ENCODE measurements around the gene PARD3B. TPM values are rescaled to one million over a fixed set of nuclear protein-coding genes. Genes with fewer than 3 reads are reported as not detected.

PARD3B gene
- total RNA-seq, 1 donor from 2014 or later: 12.3 TPM

- Histone ChIP-seq H3K4me3 (no peak overlapping the region), H3K36me3 (no peaks in the 10 kb centered on the region), H3K27me3 (no peaks in the 10 kb centered on the region), H3K9me3 (no peaks in the 10 kb centered on the region), H3K27ac (no peak overlapping the region), H3K4me1 (no peaks in the 10 kb centered on the region)
- intact Hi-C loops (cut with DNase I): no loop called here
- no peak for DNase-seq (ENCODE audit: extremely low spot score in 2 of 2)
- TF ChIP-seq POLR2AphosphoS5 (IDR thresholded peaks at IDR 0.05; ENCODE audit: insufficient read depth in 1 of 2, low read depth in 1 of 2) (no peak), POLR2A (IDR thresholded peaks at IDR 0.05) (no peak), CTCF (IDR thresholded peaks at IDR 0.05) (no peak)
Observed at GRCh38 chr2:204974487-204974886, 429.2 kb downstream of the PARD3B start.

GRCh38 chr2:204977914-204978313 lies 432.6 kb downstream of the PARD3B start:
- Histone ChIP-seq H3K27me3 (no peaks in the 10 kb centered on the region), H3K4me1 (peaks cover 4% of the 10 kb centered on the region), H3K4me3 (no peak overlapping the region), H3K36me3 (no peaks in the 10 kb centered on the region), H3K9me3 (no peaks in the 10 kb centered on the region), H3K27ac (no peak overlapping the region)
- TF ChIP-seq POLR2AphosphoS5 (IDR thresholded peaks at IDR 0.05; ENCODE audit: insufficient read depth in 1 of 2, low read depth in 1 of 2): no peak
- no peak for TF ChIP-seq CTCF (IDR thresholded peaks at IDR 0.05)
- no peak for TF ChIP-seq POLR2A (IDR thresholded peaks at IDR 0.05)
- intact Hi-C loops (cut with DNase I): no loop called here
- DNase-seq (ENCODE audit: extremely low spot score in 2 of 2): no peak

DNA sequence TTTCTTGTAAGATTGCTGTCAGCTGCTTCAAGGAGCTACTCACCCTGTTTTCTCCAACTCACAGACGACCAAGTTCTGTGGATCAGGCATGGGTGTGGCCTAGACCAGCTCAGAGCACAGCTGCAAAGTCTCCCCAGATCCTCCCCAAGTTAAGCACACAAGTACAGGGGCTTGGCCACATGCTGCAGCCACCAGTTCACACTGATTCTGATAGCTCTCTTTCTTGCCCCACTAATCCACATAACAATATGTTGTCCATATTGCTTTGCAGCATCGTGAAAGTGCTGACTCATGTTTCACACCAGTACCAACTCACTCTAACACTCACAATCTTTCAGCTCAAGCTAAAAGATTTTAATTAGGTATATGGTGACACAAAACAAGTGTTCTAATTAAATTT lies 437.0 kb downstream of the PARD3B start:
- no peaks in the 10 kb centered on the region for H3K9me3 ChIP-seq
- peaks cover 4% of the 10 kb centered on the region for H3K4me1 ChIP-seq
- H3K27ac ChIP-seq: no peak overlapping the region
- no peak for TF ChIP-seq POLR2AphosphoS5 (IDR thresholded peaks at IDR 0.05; ENCODE audit: insufficient read depth in 1 of 2, low read depth in 1 of 2)
- TF ChIP-seq CTCF (IDR thresholded peaks at IDR 0.05): no peak
- no peak for TF ChIP-seq POLR2A (IDR thresholded peaks at IDR 0.05)
- no peaks in the 10 kb centered on the region for H3K36me3 ChIP-seq
- no peaks in the 10 kb centered on the region for H3K27me3 ChIP-seq
- H3K4me3 ChIP-seq: no peak overlapping the region
- DNase-seq (ENCODE audit: extremely low spot score in 2 of 2): no peak
- intact Hi-C loops (cut with DNase I): no loop called here

DNA sequence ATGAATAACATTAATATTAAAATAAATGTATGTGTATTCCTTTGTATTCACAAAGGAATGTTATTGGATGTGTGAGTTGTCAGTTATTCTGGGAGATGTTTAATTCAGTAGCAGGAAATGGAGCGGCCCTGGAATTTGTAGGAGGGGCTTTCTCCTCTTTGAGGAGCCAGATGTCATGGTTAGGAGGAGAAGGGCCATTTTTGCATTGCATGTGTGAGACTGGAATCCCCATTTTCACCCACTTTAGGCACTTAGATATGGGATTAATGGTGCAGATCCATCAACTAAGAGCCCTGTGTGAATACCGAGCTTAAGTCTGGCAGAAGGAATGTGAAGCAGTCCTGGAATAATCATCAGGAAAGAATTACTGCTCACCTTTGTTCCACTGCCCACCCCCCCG lies 439.2 kb downstream of the PARD3B start:
- Histone ChIP-seq H3K36me3 (no peaks in the 10 kb centered on the region), H3K27me3 (no peaks in the 10 kb centered on the region), H3K9me3 (no peaks in the 10 kb centered on the region), H3K4me3 (no peak overlapping the region), H3K4me1 (peaks cover 4% of the 10 kb centered on the region), H3K27ac (no peak overlapping the region)
- intact Hi-C loops (cut with DNase I): no loop called here
- TF ChIP-seq POLR2AphosphoS5 (IDR thresholded peaks at IDR 0.05; ENCODE audit: insufficient read depth in 1 of 2, low read depth in 1 of 2) (no peak), CTCF (IDR thresholded peaks at IDR 0.05) (no peak), POLR2A (IDR thresholded peaks at IDR 0.05) (no peak)
- no peak for DNase-seq (ENCODE audit: extremely low spot score in 2 of 2)

DNA sequence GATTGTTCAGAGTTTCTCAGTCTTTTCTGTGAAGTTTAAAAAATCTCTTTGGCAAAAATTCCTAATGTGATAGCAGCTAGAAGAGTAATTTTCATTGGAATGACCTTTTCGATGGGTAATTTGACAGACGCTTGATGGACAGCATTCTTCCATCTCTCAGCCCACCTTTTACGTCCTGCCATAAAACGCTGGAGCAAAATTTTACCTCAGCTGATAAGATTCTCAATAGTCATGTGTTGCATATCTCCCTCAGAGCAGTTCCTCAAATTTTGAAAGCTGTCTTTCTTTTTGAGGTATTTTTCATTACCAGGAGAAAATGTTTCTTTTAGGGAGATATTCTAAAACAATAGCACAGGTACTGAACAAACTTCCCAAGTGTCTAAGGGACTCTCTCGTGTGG lies 441.4 kb downstream of the PARD3B start:
- Histone ChIP-seq H3K27ac (no peak overlapping the region), H3K27me3 (no peaks in the 10 kb centered on the region), H3K9me3 (no peaks in the 10 kb centered on the region), H3K4me3 (no peak overlapping the region), H3K36me3 (no peaks in the 10 kb centered on the region), H3K4me1 (peaks cover 4% of the 10 kb centered on the region)
- intact Hi-C loops (cut with DNase I): no loop called here
- no peak for DNase-seq (ENCODE audit: extremely low spot score in 2 of 2)
- TF ChIP-seq POLR2A (IDR thresholded peaks at IDR 0.05): no peak
- TF ChIP-seq POLR2AphosphoS5 (IDR thresholded peaks at IDR 0.05; ENCODE audit: insufficient read depth in 1 of 2, low read depth in 1 of 2): no peak
- no peak for TF ChIP-seq CTCF (IDR thresholded peaks at IDR 0.05)
